ENCODE results near the gene KIAA1328. TPM values are rescaled to one million over a fixed set of nuclear protein-coding genes. Genes with fewer than 3 reads are reported as not detected.

KIAA1328 gene
- polyA plus RNA-seq, 5 donors, result 14.2 to 26.9 (median 25.9) TPM

DNA sequence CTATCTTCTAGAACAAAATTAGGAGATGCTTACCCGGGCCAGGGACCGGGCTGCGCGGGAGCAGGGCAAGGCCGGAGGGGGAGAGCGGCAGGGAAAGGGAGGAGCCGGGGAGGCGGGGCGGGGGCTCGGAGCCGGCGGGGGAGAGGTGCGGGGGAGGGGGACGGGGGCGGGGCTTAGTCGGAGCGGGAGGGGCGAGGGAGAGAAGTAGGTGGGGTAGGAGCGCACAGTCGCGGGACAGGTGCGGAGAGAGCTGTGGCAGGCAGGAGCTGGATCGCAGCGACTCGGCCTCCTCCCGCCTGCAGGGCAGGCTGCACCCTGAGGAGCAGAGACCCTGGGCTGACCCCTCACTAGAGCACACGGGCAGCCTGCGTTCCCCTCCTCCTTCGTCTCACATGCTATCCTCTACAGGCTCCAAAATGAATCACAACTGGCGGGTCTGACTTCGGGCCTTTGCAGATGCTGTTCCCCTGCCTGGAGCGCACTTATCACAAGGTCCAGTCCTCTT is 446.4 kb downstream of the KIAA1328 start:
- no peak for DNase-seq

DNA sequence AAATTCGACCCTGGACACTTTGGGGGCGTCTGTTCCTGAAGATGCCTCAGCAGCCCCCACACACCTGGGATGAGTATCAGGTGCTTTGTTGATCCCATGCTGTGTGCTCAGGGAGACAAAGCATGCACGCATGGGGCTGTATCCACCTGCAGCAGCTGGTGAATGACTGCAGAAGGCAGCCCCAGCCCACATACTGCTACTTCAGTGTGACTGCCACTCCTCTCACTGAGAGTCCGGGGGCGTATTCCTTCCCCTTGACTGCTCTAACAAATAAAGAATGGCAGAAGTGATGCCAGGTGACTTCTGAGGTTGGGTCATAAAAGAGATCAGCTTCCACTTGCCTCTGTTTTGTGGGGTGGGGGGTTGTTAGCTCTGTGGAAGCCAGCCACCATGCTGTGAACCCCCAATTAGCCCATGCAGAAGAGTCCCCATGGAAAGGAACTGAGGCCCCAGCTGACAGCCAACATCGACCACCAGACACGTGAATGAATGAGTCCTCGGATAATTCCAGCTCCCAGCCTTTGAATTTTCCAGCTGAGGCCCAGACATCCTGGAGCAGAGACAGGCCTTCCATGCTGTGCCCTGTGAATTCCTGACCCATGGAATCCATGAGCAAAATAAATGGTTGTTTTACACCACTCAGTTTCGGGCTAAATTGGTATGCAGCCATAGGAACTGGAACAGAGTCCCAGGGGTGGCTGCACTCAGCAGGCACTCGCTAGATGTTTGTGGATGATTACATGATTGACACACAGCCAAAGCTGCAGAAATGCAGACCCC is 447.4 kb downstream of the KIAA1328 start:
- no peak for DNase-seq

DNA sequence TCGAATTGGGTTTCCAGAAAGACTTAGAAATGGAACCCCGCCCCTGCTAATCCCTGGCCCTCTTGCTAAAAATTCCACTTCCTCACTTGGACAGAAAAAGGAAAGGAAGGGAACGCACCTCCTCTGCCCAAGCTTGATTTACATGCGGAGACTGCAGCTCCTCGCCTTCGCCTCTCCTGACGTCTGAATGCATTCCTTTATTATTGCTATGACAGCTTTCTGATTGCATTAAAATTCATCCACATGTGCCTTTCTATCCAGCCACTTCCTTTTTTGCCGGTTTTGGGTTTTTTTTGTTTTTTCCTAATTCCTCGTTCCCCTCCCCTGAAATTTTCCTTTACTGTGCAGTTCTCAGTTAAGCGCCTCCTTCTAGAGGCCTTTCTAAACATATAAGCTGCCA is 448.9 kb downstream of the KIAA1328 start:
- DNase-seq, result no peak

Other genes starting within 250 kb of the KIAA1328 start
- 100 to 1,000 TPM; 130 to 196 (median 167) TPM for gene TPGS2, start 125 bp upstream of the KIAA1328 start, polyA plus RNA-seq (ENCODE audit: insufficient read depth in 1 of 5, insufficient read length in 5 of 5, low replicate concordance in 1 of 5)